OCI-LY3 (cell line): Measurements from ENCODE around the gene FAM149B1.
"Not testable (repeated sequence)": the region's sequence is repeated elsewhere in the genome, so short reads cannot be mapped to it uniquely, and the experiment has no call there.

Experiments used
- H2AFZ ChIP-seq: fragments of 200-600, 300-600 bp; shearing (Covaris generic); 2 replicates; pipeline ENCODE4 v1.6.0; 2014; ENCODE audit warnings: antibody characterized with exemption, low read depth, low read length
- H3K27ac ChIP-seq: fragments of 200-600, 300-600 bp; sonication (generic); 2 replicates; pipeline ENCODE4 v1.5.1; 2014; ENCODE audit warnings: mild to moderate bottlenecking, low read length, moderate library complexity, mixed read lengths
- H3K27me3 ChIP-seq: fragments of 200-600, 300-600 bp; sonication (generic); 2 replicates; pipeline ENCODE4 v1.6.1; 2014; ENCODE audit warnings: low read depth, low read length, mixed read lengths
- H3K36me3 ChIP-seq: fragments of 200-600, 300-600 bp; sonication (generic); replicated peaks from 2 replicates; pipeline ENCODE3; 2014; ENCODE audit warnings: low read depth, low read length, mixed read lengths
- H3K4me1 ChIP-seq: fragments of 300-600, 200-600 bp; sonication (generic); 2 replicates; pipeline ENCODE4 v1.6.1; 2014; ENCODE audit warnings: low read length, mixed read lengths
- H3K4me2 ChIP-seq: fragments of 200-600, 300-600 bp; sonication (generic); 2 replicates; pipeline ENCODE4 v1.6.1; 2014; ENCODE audit warnings: low read length, mixed read lengths
- H3K4me3 ChIP-seq: fragments of 300-600, 200-600 bp; sonication (generic); 2 replicates; pipeline ENCODE4 v1.5.1; 2014; ENCODE audit warnings: antibody characterized with exemption, mild to moderate bottlenecking, low read length, moderate library complexity
- H3K79me2 ChIP-seq: fragments of 300-600, 200-600 bp; shearing (Covaris generic); 2 replicates; pipeline ENCODE4 v1.6.1; 2014; ENCODE audit warnings: mild to moderate bottlenecking, low read length, mixed read lengths
- H3K9ac ChIP-seq: fragments of 300-600, 200-600 bp; shearing (Covaris generic); 2 replicates; pipeline ENCODE4 v1.6.0; 2014; ENCODE audit warnings: mild to moderate bottlenecking, low read length, moderate library complexity
- H3K9me3 ChIP-seq: fragments of 200-600, 300-600 bp; shearing (Covaris generic); 2 replicates; pipeline ENCODE4 v1.6.1; 2014; ENCODE audit warnings: low read length, mixed read lengths; ENCODE audit not compliant: insufficient read depth
- H4K20me1 ChIP-seq: fragments of 200-600, 300-600 bp; sonication (generic); 2 replicates; pipeline ENCODE4 v1.6.1; 2016; ENCODE audit warnings: low read length, mixed read lengths; ENCODE audit not compliant: insufficient read depth
- EZH2phosphoT487 ChIP-seq: fragments of 200-600 bp; shearing (Covaris generic); IDR thresholded peaks from 2 replicates; pipeline ENCODE4 v1.6.1; 2018; ENCODE audit warnings: antibody characterized with exemption, mixed run types, low read depth
- TF ChIP-seq, protein P1 (sequence below): fragments of 200-600, 300-600 bp; sonication (generic); IDR thresholded peaks from 2 replicates; pipeline ENCODE4 v1.5.1; 2014; ENCODE audit warnings: antibody characterized with exemption, low read length, low read depth

FAM149B1 gene

GRCh38 chr10:73251683-73252444 lies 83.9 kb downstream of the FAM149B1 start:
- Histone ChIP-seq H3K27ac (peak overlapping the region; percentile 76), H3K4me3 (peak overlapping the region; percentile 100), H3K27me3 (no peaks in the 10 kb centered on the region), H2AFZ (peak overlapping the region; percentile 91; the same call in 1 of the 2 replicates), H3K9me3 (no peaks in the 10 kb centered on the region), H3K9ac (peak overlapping the region; percentile 100), H3K4me1 (peaks cover 24% of the 10 kb centered on the region), H3K79me2 (peaks cover 59% of the 10 kb centered on the region), H3K36me3 (peaks cover 9% of the 10 kb centered on the region), H4K20me1 (no peaks in the 10 kb centered on the region), H3K4me2 (peak overlapping the region; percentile 97)
- TF ChIP-seq, protein P1, sequence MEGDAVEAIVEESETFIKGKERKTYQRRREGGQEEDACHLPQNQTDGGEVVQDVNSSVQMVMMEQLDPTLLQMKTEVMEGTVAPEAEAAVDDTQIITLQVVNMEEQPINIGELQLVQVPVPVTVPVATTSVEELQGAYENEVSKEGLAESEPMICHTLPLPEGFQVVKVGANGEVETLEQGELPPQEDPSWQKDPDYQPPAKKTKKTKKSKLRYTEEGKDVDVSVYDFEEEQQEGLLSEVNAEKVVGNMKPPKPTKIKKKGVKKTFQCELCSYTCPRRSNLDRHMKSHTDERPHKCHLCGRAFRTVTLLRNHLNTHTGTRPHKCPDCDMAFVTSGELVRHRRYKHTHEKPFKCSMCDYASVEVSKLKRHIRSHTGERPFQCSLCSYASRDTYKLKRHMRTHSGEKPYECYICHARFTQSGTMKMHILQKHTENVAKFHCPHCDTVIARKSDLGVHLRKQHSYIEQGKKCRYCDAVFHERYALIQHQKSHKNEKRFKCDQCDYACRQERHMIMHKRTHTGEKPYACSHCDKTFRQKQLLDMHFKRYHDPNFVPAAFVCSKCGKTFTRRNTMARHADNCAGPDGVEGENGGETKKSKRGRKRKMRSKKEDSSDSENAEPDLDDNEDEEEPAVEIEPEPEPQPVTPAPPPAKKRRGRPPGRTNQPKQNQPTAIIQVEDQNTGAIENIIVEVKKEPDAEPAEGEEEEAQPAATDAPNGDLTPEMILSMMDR, result no peak
- no peak for TF ChIP-seq EZH2phosphoT487

GRCh38 chr10:73252445-73253224 lies 84.7 kb downstream of the FAM149B1 start, which contains the start of gene MRPS16:
TSS of gene MRPS16 (minus strand) at chr10:73252644. CDS start at chr10:73252482, 162 bp downstream.
- Histone ChIP-seq H3K36me3 (peaks cover 9% of the 10 kb centered on the region), H3K27me3 (no peaks in the 10 kb centered on the region), H3K27ac (peak within 1 kb of the TSS; percentile 76), H3K9me3 (no peaks in the 10 kb centered on the region), H2AFZ (peak within 1 kb of the TSS; percentile 91), H3K4me1 (peaks cover 22% of the 10 kb centered on the region), H4K20me1 (no peaks in the 10 kb centered on the region), H3K4me2 (peak within 1 kb of the TSS; percentile 97), H3K79me2 (peaks cover 57% of the 10 kb centered on the region), H3K9ac (peak within 1 kb of the TSS; percentile 100), H3K4me3 (peak within 1 kb of the TSS; percentile 100)
- TF ChIP-seq, protein P1, result no peak
- no peak for TF ChIP-seq EZH2phosphoT487

GRCh38 chr10:73253225-73253555 lies 85.3 kb downstream of the FAM149B1 start:
- Histone ChIP-seq H3K36me3 (peaks cover 9% of the 10 kb centered on the region), H3K9ac (peak overlapping the region; percentile 100), H2AFZ (peak overlapping the region; percentile 91; the same call in 1 of the 2 replicates), H3K27me3 (no peaks in the 10 kb centered on the region), H3K79me2 (peaks cover 52% of the 10 kb centered on the region), H3K9me3 (no peaks in the 10 kb centered on the region), H4K20me1 (no peaks in the 10 kb centered on the region), H3K4me3 (peak overlapping the region; percentile 100), H3K4me1 (peaks cover 17% of the 10 kb centered on the region; the same call in 1 of the 2 replicates), H3K4me2 (peak overlapping the region; percentile 92), H3K27ac (no peak overlapping the region)
- TF ChIP-seq, protein P1, result no peak
- no peak for TF ChIP-seq EZH2phosphoT487

DNA sequence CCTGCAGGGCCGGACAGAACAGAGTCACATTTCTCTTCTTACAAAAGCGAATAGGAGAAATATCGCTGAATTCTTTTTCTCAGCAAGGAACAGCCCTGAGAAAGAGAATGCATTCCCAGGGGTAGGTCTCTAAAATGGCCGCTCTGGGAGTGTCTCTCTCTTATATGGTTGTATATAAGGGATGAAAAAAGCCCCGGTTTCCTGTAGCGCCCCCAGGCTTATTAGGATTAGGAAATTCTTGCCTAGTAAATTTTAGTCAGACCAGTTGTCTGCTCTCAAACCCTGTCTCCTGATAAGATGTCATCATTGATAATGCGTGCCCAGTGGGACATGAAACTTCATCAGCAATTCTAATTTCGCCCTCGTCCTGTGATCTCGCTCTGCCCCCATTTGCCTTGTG lies 90.7 kb downstream of the FAM149B1 start:
- H3K4me2 ChIP-seq, H3K9ac ChIP-seq, H2AFZ ChIP-seq, H3K9me3 ChIP-seq, H3K27ac ChIP-seq, H3K4me3 ChIP-seq, H3K4me1 ChIP-seq, H3K27me3 ChIP-seq, H4K20me1 ChIP-seq, H3K36me3 ChIP-seq, H3K79me2 ChIP-seq: not testable (repeated sequence)
